IPS DF 4.7 (cell line): Measurements from ENCODE around the gene ZEB2.

Experiments
- DNase-seq: peaks from one replicate; pipeline ENCODE4 v3.0.0-alpha.2; 2013; ENCODE audit warnings: low spot score; ENCODE audit errors: extremely low read depth

The ZEB2 gene

GRCh38 chr2:144529841-144530240, 9.9 kb upstream of the ZEB2 start:
- DNase-seq, result no peak

DNA sequence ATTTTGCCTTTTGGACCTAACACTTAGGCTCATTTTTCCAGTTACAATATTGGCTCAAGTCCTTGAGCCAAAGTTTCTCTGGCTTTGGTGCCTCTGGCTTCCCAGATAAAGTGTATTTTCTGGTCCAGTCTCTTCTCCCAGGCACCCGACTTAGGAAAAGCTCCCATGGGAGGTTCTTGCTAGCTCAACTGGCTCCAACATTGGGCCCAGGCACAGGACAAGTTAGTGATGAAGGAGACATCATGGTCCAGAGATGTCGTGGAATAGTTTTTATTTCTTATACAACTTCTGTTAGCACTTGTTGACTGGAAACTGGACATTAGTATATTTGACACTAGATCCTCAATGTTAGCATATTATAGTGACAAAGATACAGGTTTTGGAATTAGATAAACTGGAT, 8.2 kb upstream of the ZEB2 start:
- no peak for DNase-seq

GRCh38 chr2:144526831-144527230, 6.9 kb upstream of the ZEB2 start:
- no peak for DNase-seq

DNA sequence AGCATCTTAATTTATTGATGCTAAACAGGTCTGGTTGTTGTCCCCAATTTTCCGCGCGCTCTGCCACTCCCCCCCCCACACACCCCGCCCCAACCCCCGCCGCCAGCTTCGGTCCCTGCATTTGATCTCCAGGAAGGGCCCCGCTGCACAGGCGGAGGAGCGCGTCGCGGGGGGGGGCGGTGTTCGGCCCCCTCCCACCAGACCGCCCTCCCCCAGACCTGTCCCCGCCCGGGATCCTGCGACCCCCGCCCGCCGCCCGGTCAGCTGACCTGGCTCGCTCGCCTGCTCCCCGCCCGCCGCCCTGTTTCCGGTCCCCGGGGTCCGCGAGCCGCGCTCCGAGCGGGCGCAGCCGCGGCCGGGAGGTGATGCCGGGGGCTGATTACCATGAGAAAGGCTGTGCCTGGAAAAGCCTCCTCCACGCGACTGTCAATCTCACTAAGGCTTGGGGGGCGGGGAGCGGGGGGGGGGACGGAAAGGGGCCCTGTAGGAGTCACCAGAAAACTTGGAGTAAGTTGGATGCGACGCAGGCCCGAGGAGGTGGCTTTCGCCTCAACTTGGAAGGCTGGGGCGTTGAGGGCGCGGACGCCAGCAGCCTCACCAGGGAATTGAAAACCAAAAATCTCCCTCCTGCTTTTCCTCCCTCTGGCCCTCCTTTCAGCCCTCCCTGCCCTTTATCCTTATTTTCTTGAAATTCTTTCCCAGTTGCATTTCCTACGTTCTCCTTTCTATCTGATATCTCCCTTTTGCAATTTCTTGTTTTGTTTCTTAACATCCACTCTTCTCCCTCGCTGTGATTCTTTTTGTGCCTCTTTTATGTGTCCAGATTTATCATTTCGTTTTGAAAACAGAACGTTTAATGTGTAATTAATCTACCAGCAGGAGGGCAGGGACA, 4.4 kb upstream of the ZEB2 start:
- DNase-seq, result no peak

- no peak for DNase-seq
These were observed 3.7 kb upstream of the ZEB2 start for GRCh38 chr2:144523596-144524117.

DNA sequence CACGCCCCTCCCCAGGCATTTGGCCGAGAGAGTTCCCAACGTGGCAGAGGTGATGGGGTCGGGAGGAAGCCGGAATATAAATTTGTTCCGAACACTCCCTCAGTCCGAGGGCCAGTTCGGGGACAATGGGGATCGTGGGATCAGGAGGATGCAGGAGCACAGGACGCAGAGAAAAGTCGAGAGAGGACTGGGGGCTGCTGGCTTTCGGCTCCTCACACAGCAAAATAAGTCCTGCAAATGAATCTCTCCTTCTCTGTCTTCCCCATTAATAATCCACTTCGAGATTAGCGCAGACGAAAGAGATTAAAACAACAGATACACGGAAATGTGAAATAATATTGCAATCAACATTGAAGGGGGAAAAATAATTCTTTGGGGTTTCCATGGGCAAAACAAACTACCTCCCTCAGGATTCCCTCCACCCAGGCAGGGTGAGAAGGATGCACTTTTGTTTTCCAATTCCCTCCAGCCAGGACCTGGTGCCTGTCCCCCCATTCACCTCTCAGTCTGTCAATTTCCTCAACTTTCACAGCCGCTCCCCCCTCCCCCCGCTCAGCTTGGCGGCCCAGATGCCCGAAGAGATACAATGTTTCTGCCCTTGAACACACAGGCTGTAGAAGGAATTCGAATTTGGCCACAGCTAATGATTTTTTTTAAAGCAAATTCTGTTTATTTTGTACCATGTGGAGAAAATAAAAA, 3.1 kb upstream of the ZEB2 start:
- no peak for DNase-seq

GRCh38 chr2:144522176-144522896, 2.4 kb upstream of the ZEB2 start:
- no peak for DNase-seq

DNA sequence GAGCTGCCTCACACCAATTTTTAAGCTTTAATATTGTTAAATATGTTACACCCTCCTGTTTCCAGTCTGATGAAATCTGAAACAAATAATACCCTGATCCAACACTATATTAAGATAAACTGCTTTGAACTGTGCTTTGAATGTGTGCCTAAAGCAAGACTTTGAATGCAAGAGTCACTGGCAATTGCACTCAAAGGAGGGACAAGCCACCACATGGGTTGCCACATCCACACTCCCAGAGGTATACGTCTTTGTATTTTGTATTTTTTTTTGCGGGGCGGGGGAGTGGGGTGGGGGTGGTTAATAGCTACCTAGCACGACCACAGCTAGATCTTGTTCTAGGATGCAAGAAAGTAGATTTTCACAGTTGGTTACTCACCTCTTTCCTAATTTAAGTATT, 1.8 kb upstream of the ZEB2 start:
- no peak for DNase-seq

DNA sequence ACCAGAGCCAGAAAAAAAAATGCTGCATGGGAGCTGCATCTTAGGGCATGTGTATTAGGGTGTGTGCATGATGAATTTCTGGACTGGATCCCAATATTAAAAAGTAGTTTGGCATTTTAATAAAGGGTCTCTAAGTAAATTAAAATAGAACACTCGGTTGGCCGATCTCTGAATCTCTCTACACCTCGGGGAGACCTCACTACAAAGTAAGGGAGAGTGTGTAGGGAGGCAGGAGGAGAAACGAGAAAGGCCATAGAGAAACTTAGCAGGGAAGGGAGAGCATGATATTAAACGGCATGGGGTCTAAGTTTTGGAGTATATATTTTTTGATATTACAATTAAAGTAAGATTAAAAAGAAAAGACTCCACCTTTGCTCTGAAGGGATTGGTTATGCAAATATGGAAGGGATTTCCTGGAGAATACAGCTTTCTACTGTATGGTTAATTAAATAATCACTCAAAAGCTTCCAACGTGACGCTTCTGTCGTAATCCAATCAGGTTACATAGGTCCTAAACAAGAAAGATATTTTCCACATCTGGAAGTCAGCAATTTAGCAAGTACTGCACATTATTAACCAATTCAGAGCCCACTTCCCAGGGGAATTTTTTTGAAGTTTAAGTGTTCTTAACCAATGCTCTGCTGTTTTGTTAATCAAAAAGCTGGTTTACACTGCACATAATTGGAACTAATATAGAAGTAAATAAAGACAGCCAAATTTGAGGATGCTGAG, 1.0 kb upstream of the ZEB2 start:
- no peak for DNase-seq

DNA sequence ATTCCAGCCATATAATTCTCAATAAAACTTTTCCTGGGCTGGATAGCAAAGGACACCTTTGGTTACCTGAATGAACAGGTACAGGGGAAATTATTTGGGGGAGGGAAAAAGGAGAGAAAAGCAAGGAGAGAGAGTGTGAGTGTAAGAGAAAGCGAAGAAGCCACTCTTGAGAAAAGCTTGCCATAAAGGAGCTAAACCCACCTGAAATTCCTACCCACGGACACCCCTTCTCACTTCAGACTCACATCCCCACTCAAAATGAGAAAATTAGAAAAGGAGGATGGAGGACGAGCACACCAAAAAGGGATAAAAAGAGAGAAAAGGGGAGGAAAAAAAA, 354 bp downstream of the ZEB2 start:
- DNase-seq, result no peak

GRCh38 chr2:144518748-144519596, 947 bp downstream of the ZEB2 start:
- no peak for DNase-seq

DNA sequence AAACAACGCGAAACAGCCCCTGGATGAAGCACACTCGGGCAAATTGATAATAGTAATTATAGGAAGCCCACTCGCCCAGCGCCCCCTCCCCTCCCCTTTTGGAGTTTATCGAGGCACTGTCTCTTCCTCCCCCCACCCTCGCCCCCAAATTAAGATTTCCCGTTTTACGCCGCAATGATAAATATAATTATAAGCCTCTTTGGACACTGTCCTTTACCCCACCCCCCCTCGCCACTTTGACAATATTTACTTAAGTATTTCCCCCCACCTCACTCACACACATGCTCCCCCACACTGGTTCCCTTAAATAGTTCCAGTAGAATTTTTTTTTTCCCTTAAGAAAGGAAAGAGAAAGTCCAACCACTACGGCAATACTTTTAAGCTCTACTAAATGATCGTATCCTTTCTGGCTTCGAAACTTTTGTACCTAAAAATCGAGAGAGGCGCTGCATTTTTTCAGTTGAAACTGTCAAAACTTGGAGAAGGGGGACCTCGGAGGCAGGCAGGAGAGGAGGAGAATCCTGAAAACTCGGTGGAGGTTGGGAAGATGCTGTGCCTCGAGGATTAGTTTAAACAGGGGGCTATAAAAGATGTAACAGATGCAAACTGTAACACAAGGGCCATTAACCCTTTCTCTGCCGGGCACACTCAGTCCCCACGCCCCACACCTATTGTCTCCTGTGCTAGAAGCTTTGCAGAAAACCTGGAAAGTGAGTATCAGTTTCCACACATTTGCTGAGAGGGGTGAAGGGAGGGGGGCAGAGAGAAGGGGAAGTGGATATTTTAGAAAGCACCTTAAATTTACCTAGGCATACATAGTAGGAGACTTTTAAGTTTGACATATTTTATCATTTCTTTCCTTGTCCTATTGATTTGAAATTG, 1.8 kb downstream of the ZEB2 start:
- no peak for DNase-seq

- no peak for DNase-seq
These were observed 2.7 kb downstream of the ZEB2 start for GRCh38 chr2:144516981-144517865.

- no peak for DNase-seq
These were observed 3.4 kb downstream of the ZEB2 start for GRCh38 chr2:144516411-144516980.

DNA sequence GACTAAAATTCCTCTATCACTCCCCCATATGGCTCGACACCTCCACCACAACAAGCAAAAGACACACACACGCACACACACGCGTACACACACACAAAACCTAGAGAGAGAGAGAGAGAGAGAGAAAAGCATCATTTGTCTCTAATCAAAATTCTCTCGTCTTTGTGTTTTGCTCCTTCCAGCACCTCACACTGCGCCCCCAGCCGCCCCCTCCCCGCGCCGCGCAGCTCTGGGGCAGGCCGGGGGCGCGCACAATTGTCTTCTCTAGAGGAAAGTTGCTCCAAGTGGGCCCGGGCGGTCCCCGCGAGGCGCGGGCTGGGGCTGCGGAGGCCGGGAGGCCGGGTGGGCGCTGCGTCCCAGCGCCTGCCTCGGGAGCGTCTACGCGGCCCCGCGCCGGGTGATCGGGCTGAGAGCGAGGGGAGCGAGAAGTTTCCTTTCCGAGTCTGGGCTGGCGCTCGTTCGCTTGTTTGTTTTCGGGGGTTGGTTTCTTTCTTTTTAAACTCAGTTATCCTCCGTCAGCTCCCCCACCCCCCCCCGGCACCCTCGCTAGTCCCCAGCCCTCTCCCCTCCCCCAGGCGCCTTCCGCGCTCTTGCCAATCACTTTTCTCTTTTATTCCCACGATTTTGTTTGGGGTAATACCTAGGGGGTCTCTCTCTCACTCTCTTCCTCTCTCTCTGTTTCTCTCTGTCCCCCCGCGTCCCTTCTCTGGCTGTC, 4.1 kb downstream of the ZEB2 start:
- DNase-seq, result no peak

- DNase-seq, result no peak
These were observed 4.7 kb downstream of the ZEB2 start for GRCh38 chr2:144515099-144515695.

DNA sequence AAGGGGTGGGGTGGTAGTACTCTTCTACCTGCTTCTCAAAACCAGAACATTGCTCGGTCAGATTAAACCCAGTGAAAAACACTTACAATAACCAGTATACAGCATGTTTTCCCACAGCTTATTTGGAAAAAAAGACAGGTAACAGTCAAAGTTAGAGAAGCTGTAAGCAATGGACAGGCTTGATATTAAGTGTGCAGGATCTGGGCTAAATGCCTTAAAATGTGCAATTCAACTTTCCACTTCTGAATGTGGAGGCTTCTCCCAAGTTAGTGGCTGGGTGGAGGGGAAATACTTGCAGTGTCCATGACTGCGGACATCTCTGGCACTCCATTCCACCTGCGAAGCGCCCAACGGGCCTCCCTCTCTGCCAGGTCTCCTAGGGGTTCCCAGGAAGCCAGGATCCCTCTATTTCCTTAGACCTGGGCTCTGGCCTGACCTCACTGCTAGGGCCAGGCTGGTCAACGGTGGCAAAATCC, 5.3 kb downstream of the ZEB2 start:
- DNase-seq, result no peak
